H1 (cell line): ENCODE measurements around the gene FAM83G. TPM values are rescaled to one million over a fixed set of nuclear protein-coding genes. Genes with fewer than 3 reads are reported as not detected.
A peak's percentile ranks its signal among the peaks of the same experiment; 100 is the strongest.

ENCODE experiments used
- CTCF ChIA-PET: fragments of 300-600 bp; sonication (Branson Sonifier 250); formaldehyde crosslinking; loops from one replicate; lab custom pipeline; 2021; ENCODE audit not compliant: partially characterized antibody; lab: Charles Lee
- POLR2A ChIA-PET: fragments of 300-600 bp; sonication (Branson Sonifier 250); formaldehyde crosslinking; loops from one replicate; lab custom pipeline; 2021; ENCODE audit warnings: inconsistent platforms; ENCODE audit not compliant: partially characterized antibody; lab: Charles Lee
- DNase-seq, 2 experiments: peaks; one replicate each; pipeline versions ENCODE4 v3.0.0 to v3.0.0-alpha.2; 2010 to 2022; ENCODE audit warnings: low spot score in 2 of 2, low read depth in 1 of 2, mixed read lengths in 1 of 2
- FAIRE-seq: peaks from 2 replicates; lab custom pipeline; 2011; peaks lifted over from hg19 to GRCh38; lab: Jason Lieb, UNC
- H2AFZ ChIP-seq: 2 replicates; pipeline ENCODE4 v1.8.1; 2012; ENCODE audit warnings: low read length, inconsistent platforms
- H2AK5ac ChIP-seq: 2 replicates; pipeline ENCODE4 v1.6.1; 2013; ENCODE audit warnings: low read depth, low read length
- H2BK120ac ChIP-seq: replicated peaks from 2 replicates; pipeline ENCODE3; 2013; ENCODE audit warnings: low read depth, low read length, inconsistent platforms
- H2BK12ac ChIP-seq: 2 replicates; pipeline ENCODE4 v1.6.1; 2013; ENCODE audit warnings: low read depth, low read length
- H2BK15ac ChIP-seq: 2 replicates; pipeline ENCODE4 v1.6.1; 2013; ENCODE audit warnings: low read length
- H2BK20ac ChIP-seq: 2 replicates; pipeline ENCODE4 v1.6.1; 2013; ENCODE audit warnings: low read length
- H2BK5ac ChIP-seq: 2 replicates; pipeline ENCODE4 v1.6.1; 2013; ENCODE audit warnings: low read depth, low read length
- H3K14ac ChIP-seq: 2 replicates; pipeline ENCODE4 v1.6.1; 2013; ENCODE audit warnings: inconsistent platforms; ENCODE audit not compliant: insufficient read length
- H3K18ac ChIP-seq: 2 replicates; pipeline ENCODE4 v1.6.1; 2013; ENCODE audit warnings: low read length; ENCODE audit errors: extremely low read depth
- H3K23ac ChIP-seq: 2 replicates; pipeline ENCODE4 v1.6.1; 2013; ENCODE audit warnings: inconsistent platforms; ENCODE audit not compliant: insufficient read length
- H3K23me2 ChIP-seq: 2 replicates; pipeline ENCODE4 v1.6.1; 2013; ENCODE audit warnings: low read depth, low read length
- H3K27ac ChIP-seq: 2 replicates; pipeline ENCODE4 v1.6.1; 2011; ENCODE audit warnings: low read depth, low read length, inconsistent platforms
- H3K27me3 ChIP-seq, 4 experiments: replicated peaks in 1 of 4; 1 replicate in 1 of 4; 2 replicates in 3 of 4; pipeline versions ENCODE4 v1.6.1 to v1.8.1; 2011 to 2013; ENCODE audit warnings: low read length in 3 of 4, mild to moderate bottlenecking in 3 of 4, inconsistent platforms in 2 of 4, mixed read lengths in 2 of 4, moderate library complexity in 1 of 4; ENCODE audit not compliant: control insufficient read depth in 3 of 4, insufficient read depth in 3 of 4; ENCODE audit errors: extremely low read depth in 1 of 4
- H3K36me3 ChIP-seq, 4 experiments: 2 replicates each; pipeline versions ENCODE4 v1.6.1 to v1.8.1; 2011 to 2013; ENCODE audit warnings: mild to moderate bottlenecking in 4 of 4, low read length in 3 of 4, moderate library complexity in 2 of 4, control low read depth in 1 of 4, inconsistent platforms in 1 of 4; ENCODE audit not compliant: insufficient read depth in 4 of 4, control insufficient read depth in 2 of 4
- H3K4ac ChIP-seq: replicated peaks from 2 replicates; pipeline ENCODE3; 2013; ENCODE audit warnings: low read length, low read depth, mixed read lengths, inconsistent platforms; ENCODE audit not compliant: insufficient read length
- H3K4me1 ChIP-seq, 4 experiments: replicated peaks in 1 of 4; 1 replicate in 1 of 4; 2 replicates in 3 of 4; pipeline versions ENCODE4 v1.6.1 to v1.8.1; 2011 to 2013; ENCODE audit warnings: low read length in 3 of 4, inconsistent platforms in 2 of 4, mixed read lengths in 1 of 4; ENCODE audit not compliant: insufficient read depth in 4 of 4, control insufficient read depth in 3 of 4
- H3K4me2 ChIP-seq, 2 experiments: 2 replicates each; pipeline versions ENCODE4 v1.6.1 to v1.8.1; 2011 to 2013; ENCODE audit warnings: low read depth in 2 of 2, low read length in 2 of 2, control low read depth in 1 of 2, inconsistent platforms in 1 of 2, mild to moderate bottlenecking in 1 of 2; ENCODE audit not compliant: insufficient read depth in 1 of 2
- H3K4me3 ChIP-seq, 4 experiments: fragments of 200-600, 300-600 bp in 1 of 4; sonication (generic), shearing (Covaris generic), sonication (Bioruptor Twin) in 1 of 4; 2 replicates each; pipeline versions ENCODE4 v1.5.1 to v1.8.1; 2011 to 2016; ENCODE audit warnings: low read length in 4 of 4, low read depth in 3 of 4, control low read depth in 2 of 4, inconsistent platforms in 2 of 4, mild to moderate bottlenecking in 2 of 4, mixed read lengths in 1 of 4, moderate library complexity in 1 of 4; ENCODE audit not compliant: insufficient read depth in 2 of 4; ENCODE audit errors: extremely low read depth in 1 of 4
- H3K56ac ChIP-seq: replicated peaks from 2 replicates; pipeline ENCODE3; 2013; ENCODE audit warnings: low read depth, mild to moderate bottlenecking, mixed read lengths, low read length, inconsistent platforms; ENCODE audit not compliant: insufficient read length
- H3K79me1 ChIP-seq: 2 replicates; pipeline ENCODE4 v1.6.1; 2013; ENCODE audit warnings: low read depth, low read length, control low read depth
- H3K79me2 ChIP-seq, 2 experiments: 2 replicates each; pipeline versions ENCODE4 v1.6.1 to v1.8.1; 2012 to 2013; ENCODE audit warnings: low read length in 2 of 2, mild to moderate bottlenecking in 2 of 2, inconsistent platforms in 1 of 2; ENCODE audit not compliant: insufficient read depth in 2 of 2, control insufficient read depth in 1 of 2
- H3K9ac ChIP-seq, 4 experiments: replicated peaks in 1 of 4; 1 replicate in 1 of 4; 2 replicates in 3 of 4; pipeline versions ENCODE4 v1.6.1 to v1.8.1; 2011 to 2013; ENCODE audit warnings: low read depth in 3 of 4, low read length in 3 of 4, control low read depth in 2 of 4, mild to moderate bottlenecking in 2 of 4, moderate library complexity in 2 of 4, inconsistent platforms in 1 of 4; ENCODE audit errors: extremely low read depth in 1 of 4
- H3K9me3 ChIP-seq, 2 experiments: 2 replicates each; pipeline versions ENCODE4 v1.6.1 to v1.8.1; 2012 to 2013; ENCODE audit warnings: mild to moderate bottlenecking in 2 of 2, moderate library complexity in 2 of 2, control low read depth in 1 of 2, inconsistent platforms in 1 of 2, low read depth in 1 of 2, low read length in 1 of 2, mixed read lengths in 1 of 2; ENCODE audit not compliant: insufficient read depth in 2 of 2
- H4K20me1 ChIP-seq, 2 experiments: replicated peaks in 1 of 2; 2 replicates each; pipeline versions ENCODE3 to v1.8.1; 2011 to 2013; ENCODE audit warnings: inconsistent platforms in 2 of 2, low read length in 2 of 2, mild to moderate bottlenecking in 1 of 2; ENCODE audit not compliant: insufficient read depth in 2 of 2, control insufficient read depth in 1 of 2
- H4K5ac ChIP-seq: 2 replicates; pipeline ENCODE4 v1.6.1; 2013; ENCODE audit warnings: low read length, low read depth, mixed read lengths, inconsistent platforms; ENCODE audit not compliant: insufficient read length
- H4K8ac ChIP-seq: 2 replicates; pipeline ENCODE4 v1.8.0; 2013; ENCODE audit warnings: mild to moderate bottlenecking, moderate library complexity, low read length, inconsistent platforms; ENCODE audit not compliant: insufficient read depth; ENCODE audit errors: extremely low read depth
- H4K91ac ChIP-seq: replicated peaks from 2 replicates; pipeline ENCODE3; 2013; ENCODE audit warnings: low read length, mixed read lengths, inconsistent platforms; ENCODE audit not compliant: insufficient read length
- BCL11A ChIP-seq, 2 experiments: IDR thresholded peaks; one replicate each; pipeline ENCODE4 v1.6.1; 2011; ENCODE audit warnings: low read depth in 2 of 2, low read length in 2 of 2, mild to moderate bottlenecking in 2 of 2
- CEBPB ChIP-seq: IDR thresholded peaks from 2 replicates; pipeline ENCODE4 v1.6.1; 2012; ENCODE audit warnings: low read depth, low read length
- CHD1 ChIP-seq: IDR thresholded peaks from 2 replicates; pipeline ENCODE4 v1.6.1; 2012; ENCODE audit warnings: low read depth, low read length, improper control_type of control experiment
- CREB1 ChIP-seq: IDR thresholded peaks from 2 replicates; pipeline ENCODE4 v1.6.1; 2012; ENCODE audit warnings: inconsistent platforms
- FOSL1 ChIP-seq: IDR thresholded peaks from 2 replicates; pipeline ENCODE4 v1.6.1; 2011; ENCODE audit warnings: mild to moderate bottlenecking, low read depth, low read length, moderate library complexity; ENCODE audit not compliant: insufficient read depth
- HDAC6 ChIP-seq: IDR thresholded peaks from one replicate; pipeline ENCODE4 v1.7.1; 2012; ENCODE audit warnings: low read depth, mild to moderate bottlenecking, inconsistent platforms, low read length, moderate library complexity
- NANOG ChIP-seq: IDR thresholded peaks from 2 replicates; pipeline ENCODE4 v1.6.1; 2011; ENCODE audit warnings: low read length, low read depth, mild to moderate bottlenecking, inconsistent platforms; ENCODE audit not compliant: insufficient read depth, poor library complexity, severe bottlenecking
- POLR2A ChIP-seq, 2 experiments: IDR thresholded peaks; 1 replicate in 1 of 2; 2 replicates in 1 of 2; pipeline ENCODE4 v1.6.1; 2011; ENCODE audit warnings: low read depth in 2 of 2, low read length in 2 of 2, mild to moderate bottlenecking in 2 of 2; ENCODE audit errors: control extremely low read depth in 1 of 2
- RFX5 ChIP-seq: IDR thresholded peaks from 2 replicates; pipeline ENCODE4 v1.6.1; 2011; ENCODE audit warnings: low read depth, low read length, improper control_type of control experiment, borderline replicate concordance
- RXRA ChIP-seq: IDR thresholded peaks from 2 replicates; pipeline ENCODE4 v1.6.1; 2011; ENCODE audit warnings: low read depth, mild to moderate bottlenecking, low read length, moderate library complexity; ENCODE audit not compliant: insufficient read depth
- SIX5 ChIP-seq: IDR thresholded peaks from 2 replicates; pipeline ENCODE4 v1.6.1; 2011; ENCODE audit warnings: mild to moderate bottlenecking, low read depth, low read length
- SP1 ChIP-seq: IDR thresholded peaks from 2 replicates; pipeline ENCODE4 v1.6.1; 2011; ENCODE audit warnings: low read depth, low read length
- SUZ12 ChIP-seq: fragments of 200-600 bp; sonication (generic); IDR thresholded peaks from 2 replicates; pipeline ENCODE4 v1.6.1; 2012; ENCODE audit warnings: mild to moderate bottlenecking, inconsistent platforms, low read length, moderate library complexity, mixed read lengths
- TCF12 ChIP-seq: IDR thresholded peaks from 2 replicates; pipeline ENCODE4 v1.6.1; 2011; ENCODE audit warnings: low read depth, mild to moderate bottlenecking, low read length
- WGBS, 2 experiments: shearing (Covaris generic) in 1 of 2; methylation state at CpG; one replicate each; pipeline versions ENCODE4 v1.1.6 to v1.1.7; 2013 to 2015; ENCODE audit warnings: low lambda C conversion rate in 2 of 2, mixed read lengths in 2 of 2, inconsistent platforms in 1 of 2, low coverage in 1 of 2, missing lambda C conversion rate in 1 of 2; ENCODE audit not compliant: insufficient replicate concordance in 2 of 2, insufficient coverage in 1 of 2, insufficient read length in 1 of 2; ENCODE audit errors: extremely low coverage in 1 of 2, missing lambda C conversion rate in 1 of 2; 5-methylcytosine and 5-hydroxymethylcytosine counted together
- polyA plus RNA-seq, 7 experiments: library from polyadenylated mRNA; depleted of rRNA in 3 of 7; stranded (reverse) in 5 of 7; unstranded in 2 of 7; fragments of >200 nt in 5 of 7; fragments of 200-250 nt in 2 of 7; gene quantifications; 1 replicate in 5 of 7; 2 replicates in 1 of 7; 4 replicates in 1 of 7; pipeline versions ENCODE4 v1.2.1 to v1.2.3, GENCODE V29; 2011 to 2013; ENCODE audit warnings: missing spikeins in 2 of 7, mixed read lengths in 2 of 7
- total RNA-seq: library from RNA; stranded (reverse); fragmentation: NEBNext Ultra II Directional; extraction: Animal tissue kit (Norgen Biotek cat#: 25700); gene quantifications from 2 replicates; pipeline ENCODE4 v1.2.1, GENCODE V29; 2021

FAM83G gene
- total and polyA plus RNA-seq, 2 of the 8 experiments (the other 6 are each of a cell fraction or from before 2014, with no cell fraction given): 15.4 to 29.0 TPM

DNA sequence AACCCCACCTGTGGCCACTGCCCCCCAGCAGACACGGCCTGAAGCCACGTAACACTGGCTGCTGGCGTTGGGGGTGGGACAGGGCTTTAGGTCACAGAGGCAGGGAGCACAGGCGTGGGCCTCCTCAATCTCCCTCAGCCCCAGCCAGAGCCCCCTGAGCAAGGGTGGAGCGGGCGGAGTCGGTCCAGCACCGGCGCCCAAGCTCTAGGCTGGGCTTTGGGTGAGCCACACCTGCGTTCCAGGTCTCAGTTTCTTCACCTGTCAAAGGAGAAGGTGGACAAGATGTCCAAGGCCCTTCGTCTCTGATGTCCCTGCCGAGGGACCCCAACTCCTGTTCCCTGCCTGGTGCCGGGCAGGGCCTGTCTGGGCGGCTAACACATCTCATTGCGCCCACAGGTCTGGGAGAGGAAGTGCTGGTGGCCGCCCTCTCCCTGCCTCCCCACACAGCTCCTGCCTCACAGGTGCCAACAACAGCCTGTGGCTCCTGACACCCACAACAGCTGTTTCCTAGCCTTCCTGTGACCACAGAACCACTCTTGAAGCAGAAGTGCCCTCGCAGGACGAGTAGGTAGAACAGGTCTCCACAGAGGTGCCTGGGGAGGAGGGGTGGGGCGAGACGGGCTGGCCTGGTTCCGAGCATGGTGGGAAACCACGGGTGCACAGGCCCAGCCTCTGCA is 12.0 kb downstream of the FAM83G start:
- Histone ChIP-seq H3K79me1 (peaks cover 27% of the 10 kb centered on the region), H4K20me1 (peaks cover 15 to 37% of the 10 kb centered on the region in 2 experiments), H4K5ac (no peak overlapping the region), H3K4me2 (no peak overlapping the region), H3K56ac (no peak overlapping the region), H3K27ac (no peak overlapping the region; the same call in 1 of the 2 replicates), H2AK5ac (no peak overlapping the region), H2BK20ac (no peak overlapping the region), H3K9me3 (no peaks in the 10 kb centered on the region), H3K9ac (no peak overlapping the region), H2BK5ac (peak overlapping the region; percentile 66; the same call in 1 of the 2 replicates), H2AFZ (no peak overlapping the region), H3K4me3 (no peak overlapping the region), H4K8ac (peak overlapping the region; percentile 75; the same call in 1 of the 2 replicates), H3K4ac (no peak overlapping the region), H2BK120ac (no peak overlapping the region), H3K23me2 (no peaks in the 10 kb centered on the region), H3K27me3 (no peaks in the 10 kb centered on the region), H3K36me3 (peaks cover 0 to 14% (median 6%) of the 10 kb centered on the region in 4 experiments; a peak in 4 of 8 replicates), H4K91ac (no peak overlapping the region), H2BK15ac (no peak overlapping the region), H3K18ac (no peak overlapping the region), H2BK12ac (no peak overlapping the region), H3K79me2 (peaks cover 6 to 65% of the 10 kb centered on the region in 2 experiments; a peak in 3 of 4 replicates), H3K23ac (no peak overlapping the region), H3K4me1 (no peaks in the 10 kb centered on the region), H3K14ac (no peak overlapping the region)
- FAIRE-seq: no peak
- no peak for DNase-seq
- ChIA-PET POLR2A (interaction anchor here (3.0 kb wide), 1 partner anchor 10 kb away, joined by 21 read pairs; the partner anchor contains the start of gene FAM83G), CTCF (interaction anchor here (1.1 to 1.5 kb wide), 3 partner anchors 8 to 30 kb away, joined by 3 to 4 read pairs (median 3); no protein-coding TSS in a partner anchor)
- WGBS, 2 experiments: 90% methylated on average over 22 of the region's 22 CpGs; no CpG with 5 or more reads in 1 of the 2 experiments
- TF ChIP-seq RFX5 (no peak), POLR2A (IDR thresholded peaks at IDR 0.05; ENCODE audit: control extremely low read depth in 1 of 2, low read depth in 2 of 2, low read length in 2 of 2) (no peak), NANOG (no peak), CREB1 (no peak), SUZ12 (no peak), BCL11A (IDR thresholded peaks at IDR 0.05; ENCODE audit: low read depth in 2 of 2, low read length in 2 of 2) (no peak), TCF12 (no peak), HDAC6 (no peak), SP1 (no peak), RXRA (no peak), CHD1 (no peak), SIX5 (no peak), CEBPB (no peak), FOSL1 (no peak)
